DOHH2 (cell line): ENCODE results near the gene SERPINB12.

Source experiments
- EZH2phosphoT487 ChIP-seq: fragments of 200-600 bp; sonication (generic); IDR thresholded peaks from 2 replicates; pipeline ENCODE4 v1.6.1; 2017; ENCODE audit warnings: borderline replicate concordance, mild to moderate bottlenecking, antibody characterized with exemption, low read length, moderate library complexity, mixed read lengths
- TF ChIP-seq, protein P1 (sequence below): fragments of 200-600 bp; sonication (generic); IDR thresholded peaks from one replicate; pipeline ENCODE4 v1.5.1; 2014; ENCODE audit warnings: antibody characterized with exemption, mild to moderate bottlenecking, low read depth, low read length; ENCODE audit not compliant: poor library complexity, severe bottlenecking

DNA sequence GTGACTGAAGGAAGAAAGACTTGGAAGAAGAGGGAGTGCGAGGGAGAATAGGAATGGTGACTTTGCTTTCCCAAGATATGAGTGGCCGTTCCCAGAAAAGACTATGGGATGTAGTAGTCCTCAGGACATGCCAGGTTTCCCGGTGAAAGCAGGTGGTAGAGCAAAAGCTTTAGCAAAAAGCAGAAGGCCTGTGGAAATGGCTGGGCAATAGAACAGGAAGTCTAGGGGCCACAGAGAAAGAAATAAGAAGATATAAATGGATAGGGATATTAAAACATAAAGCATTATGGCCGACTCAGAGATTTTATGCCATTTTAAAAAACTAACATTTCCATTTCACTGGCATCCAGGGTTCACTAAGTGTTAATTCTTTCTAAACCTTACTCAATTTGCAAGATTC, 43.8 kb downstream of the SERPINB12 start:
- TF ChIP-seq, protein P1, sequence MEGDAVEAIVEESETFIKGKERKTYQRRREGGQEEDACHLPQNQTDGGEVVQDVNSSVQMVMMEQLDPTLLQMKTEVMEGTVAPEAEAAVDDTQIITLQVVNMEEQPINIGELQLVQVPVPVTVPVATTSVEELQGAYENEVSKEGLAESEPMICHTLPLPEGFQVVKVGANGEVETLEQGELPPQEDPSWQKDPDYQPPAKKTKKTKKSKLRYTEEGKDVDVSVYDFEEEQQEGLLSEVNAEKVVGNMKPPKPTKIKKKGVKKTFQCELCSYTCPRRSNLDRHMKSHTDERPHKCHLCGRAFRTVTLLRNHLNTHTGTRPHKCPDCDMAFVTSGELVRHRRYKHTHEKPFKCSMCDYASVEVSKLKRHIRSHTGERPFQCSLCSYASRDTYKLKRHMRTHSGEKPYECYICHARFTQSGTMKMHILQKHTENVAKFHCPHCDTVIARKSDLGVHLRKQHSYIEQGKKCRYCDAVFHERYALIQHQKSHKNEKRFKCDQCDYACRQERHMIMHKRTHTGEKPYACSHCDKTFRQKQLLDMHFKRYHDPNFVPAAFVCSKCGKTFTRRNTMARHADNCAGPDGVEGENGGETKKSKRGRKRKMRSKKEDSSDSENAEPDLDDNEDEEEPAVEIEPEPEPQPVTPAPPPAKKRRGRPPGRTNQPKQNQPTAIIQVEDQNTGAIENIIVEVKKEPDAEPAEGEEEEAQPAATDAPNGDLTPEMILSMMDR: no peak
- TF ChIP-seq EZH2phosphoT487: no peak
